Measurements from ENCODE around the gene FAM174B.
"Not testable (repeated sequence)": the region's sequence is repeated elsewhere in the genome, so short reads cannot be mapped to it uniquely, and the experiment has no call there.

The FAM174B gene

DNA sequence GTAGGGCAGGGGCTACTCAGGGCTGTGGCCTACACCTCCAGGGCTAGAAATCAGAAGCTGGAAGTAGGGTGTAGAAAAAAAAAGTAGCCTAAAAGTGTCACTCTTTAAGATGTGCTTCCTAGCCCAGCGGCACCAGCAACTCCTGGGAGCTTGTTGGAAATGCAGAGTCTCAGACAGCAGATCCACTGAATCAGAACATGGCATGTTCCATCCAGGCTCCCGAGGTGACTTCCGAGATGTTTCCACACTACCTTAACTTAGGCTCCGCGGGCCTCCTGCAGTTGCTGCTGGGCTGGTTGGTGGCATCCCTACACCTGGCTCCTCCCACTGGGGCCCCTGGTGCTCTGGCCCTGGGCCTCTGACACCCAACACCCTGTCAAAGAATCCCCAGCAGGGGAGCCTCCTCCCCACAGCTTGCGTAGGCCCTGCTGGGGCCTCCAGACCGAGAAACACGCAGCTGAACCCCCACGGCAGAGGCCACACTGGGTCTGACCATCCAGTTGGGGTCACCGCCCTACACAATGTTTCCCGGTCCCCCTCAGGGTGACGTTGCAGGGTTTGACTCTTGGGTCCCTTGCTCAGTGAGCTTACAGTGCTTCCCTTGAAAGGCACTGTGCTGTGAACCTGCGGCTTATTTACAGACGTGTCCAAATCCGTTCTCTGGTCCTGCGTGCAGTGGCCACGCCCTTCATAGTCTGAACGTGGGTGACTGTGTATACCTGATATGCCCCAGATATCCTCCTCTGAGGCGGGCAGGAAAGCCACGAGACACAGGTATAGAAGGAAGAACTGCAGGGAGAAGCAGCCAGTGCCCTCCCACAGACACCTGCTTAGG lies 46.5 kb downstream of the FAM174B start:
- no peak overlapping the region for H3K27ac ChIP-seq (replicated peaks)

GRCh38 chr15:92606836-92607150 lies 48.8 kb downstream of the FAM174B start:
- not testable (repeated sequence) for DNase-seq (ENCODE audit: low read depth in 1 of 2, low spot score in 1 of 2); H3K4me3 ChIP-seq (replicated peaks; ENCODE audit: insufficient read depth, low read length); H3K27me3 ChIP-seq (ENCODE audit: insufficient read depth, poor library complexity, severe bottlenecking); H3K27ac ChIP-seq (replicated peaks)

More for the DNA sequence above, 46.5 kb downstream of the FAM174B start:
- no peak overlapping the region for H3K4me3 ChIP-seq (replicated peaks; ENCODE audit: insufficient read depth, low read length)
- no peaks in the 10 kb centered on the region for H3K27me3 ChIP-seq (ENCODE audit: insufficient read depth, poor library complexity, severe bottlenecking)
- TF ChIP-seq CTCF (IDR thresholded peaks at IDR 0.05; ENCODE audit: insufficient read depth, low read length) (no peak), GABPA (IDR thresholded peaks at IDR 0.05; ENCODE audit: low read depth) (no peak), SPI1 (IDR thresholded peaks at IDR 0.05; ENCODE audit: borderline replicate concordance, low read depth) (no peak), POLR2AphosphoS5 (IDR thresholded peaks at IDR 0.05; ENCODE audit: low read depth) (no peak)
- TF ChIP-seq, protein P1, sequence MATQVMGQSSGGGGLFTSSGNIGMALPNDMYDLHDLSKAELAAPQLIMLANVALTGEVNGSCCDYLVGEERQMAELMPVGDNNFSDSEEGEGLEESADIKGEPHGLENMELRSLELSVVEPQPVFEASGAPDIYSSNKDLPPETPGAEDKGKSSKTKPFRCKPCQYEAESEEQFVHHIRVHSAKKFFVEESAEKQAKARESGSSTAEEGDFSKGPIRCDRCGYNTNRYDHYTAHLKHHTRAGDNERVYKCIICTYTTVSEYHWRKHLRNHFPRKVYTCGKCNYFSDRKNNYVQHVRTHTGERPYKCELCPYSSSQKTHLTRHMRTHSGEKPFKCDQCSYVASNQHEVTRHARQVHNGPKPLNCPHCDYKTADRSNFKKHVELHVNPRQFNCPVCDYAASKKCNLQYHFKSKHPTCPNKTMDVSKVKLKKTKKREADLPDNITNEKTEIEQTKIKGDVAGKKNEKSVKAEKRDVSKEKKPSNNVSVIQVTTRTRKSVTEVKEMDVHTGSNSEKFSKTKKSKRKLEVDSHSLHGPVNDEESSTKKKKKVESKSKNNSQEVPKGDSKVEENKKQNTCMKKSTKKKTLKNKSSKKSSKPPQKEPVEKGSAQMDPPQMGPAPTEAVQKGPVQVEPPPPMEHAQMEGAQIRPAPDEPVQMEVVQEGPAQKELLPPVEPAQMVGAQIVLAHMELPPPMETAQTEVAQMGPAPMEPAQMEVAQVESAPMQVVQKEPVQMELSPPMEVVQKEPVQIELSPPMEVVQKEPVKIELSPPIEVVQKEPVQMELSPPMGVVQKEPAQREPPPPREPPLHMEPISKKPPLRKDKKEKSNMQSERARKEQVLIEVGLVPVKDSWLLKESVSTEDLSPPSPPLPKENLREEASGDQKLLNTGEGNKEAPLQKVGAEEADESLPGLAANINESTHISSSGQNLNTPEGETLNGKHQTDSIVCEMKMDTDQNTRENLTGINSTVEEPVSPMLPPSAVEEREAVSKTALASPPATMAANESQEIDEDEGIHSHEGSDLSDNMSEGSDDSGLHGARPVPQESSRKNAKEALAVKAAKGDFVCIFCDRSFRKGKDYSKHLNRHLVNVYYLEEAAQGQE (IDR thresholded peaks at IDR 0.05; ENCODE audit: insufficient replicate concordance, low read depth) = no peak
- DNase-seq (ENCODE audit: low read depth in 1 of 2, low spot score in 1 of 2) = no peak

DNA sequence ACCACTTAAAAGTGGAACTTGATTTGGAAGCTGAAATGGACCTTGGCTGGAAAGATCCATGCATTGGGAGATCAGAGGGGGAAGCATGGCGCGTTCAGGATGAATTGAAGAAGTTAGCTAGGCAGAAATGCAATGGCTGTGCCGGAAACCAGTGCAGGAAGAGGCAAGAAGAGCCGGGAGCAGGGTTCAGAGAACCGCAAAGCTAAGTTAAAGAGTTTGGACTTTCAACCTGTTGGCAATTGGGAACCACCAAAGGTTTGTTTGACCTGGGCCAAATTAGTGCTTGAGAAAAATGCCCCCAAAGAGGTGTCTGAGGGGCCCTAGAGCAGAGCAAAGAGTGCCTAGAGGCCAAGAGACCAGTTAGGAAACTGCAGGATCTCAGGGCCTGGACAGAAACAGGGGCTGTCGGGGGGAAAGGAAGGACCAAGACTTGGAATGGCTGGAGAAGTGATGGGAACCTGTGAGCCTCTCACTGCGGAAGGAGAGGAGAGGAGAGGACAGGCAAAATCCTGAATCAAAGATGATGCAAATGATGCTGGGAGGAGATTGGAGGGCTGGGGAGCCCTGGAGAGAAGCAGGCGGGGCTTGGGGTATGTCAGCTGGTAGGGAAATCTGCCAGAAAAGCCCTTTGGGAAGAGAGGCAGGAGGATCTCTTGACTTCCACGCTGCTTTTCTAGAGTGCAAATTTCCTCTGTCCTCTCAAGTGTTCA lies 49.3 kb downstream of the FAM174B start:
- Histone ChIP-seq H3K27me3 (ENCODE audit: insufficient read depth, poor library complexity, severe bottlenecking) (no peaks in the 10 kb centered on the region), H3K4me3 (replicated peaks; ENCODE audit: insufficient read depth, low read length) (no peak overlapping the region), H3K27ac (replicated peaks) (no peak overlapping the region)
- DNase-seq (ENCODE audit: low read depth in 1 of 2, low spot score in 1 of 2) = no peak
- TF ChIP-seq POLR2AphosphoS5 (IDR thresholded peaks at IDR 0.05; ENCODE audit: low read depth) (no peak), CTCF (IDR thresholded peaks at IDR 0.05; ENCODE audit: insufficient read depth, low read length) (no peak), GABPA (IDR thresholded peaks at IDR 0.05; ENCODE audit: low read depth) (no peak), SPI1 (IDR thresholded peaks at IDR 0.05; ENCODE audit: borderline replicate concordance, low read depth) (no peak)
- TF ChIP-seq, protein P1 (IDR thresholded peaks at IDR 0.05; ENCODE audit: insufficient replicate concordance, low read depth) = no peak

DNA sequence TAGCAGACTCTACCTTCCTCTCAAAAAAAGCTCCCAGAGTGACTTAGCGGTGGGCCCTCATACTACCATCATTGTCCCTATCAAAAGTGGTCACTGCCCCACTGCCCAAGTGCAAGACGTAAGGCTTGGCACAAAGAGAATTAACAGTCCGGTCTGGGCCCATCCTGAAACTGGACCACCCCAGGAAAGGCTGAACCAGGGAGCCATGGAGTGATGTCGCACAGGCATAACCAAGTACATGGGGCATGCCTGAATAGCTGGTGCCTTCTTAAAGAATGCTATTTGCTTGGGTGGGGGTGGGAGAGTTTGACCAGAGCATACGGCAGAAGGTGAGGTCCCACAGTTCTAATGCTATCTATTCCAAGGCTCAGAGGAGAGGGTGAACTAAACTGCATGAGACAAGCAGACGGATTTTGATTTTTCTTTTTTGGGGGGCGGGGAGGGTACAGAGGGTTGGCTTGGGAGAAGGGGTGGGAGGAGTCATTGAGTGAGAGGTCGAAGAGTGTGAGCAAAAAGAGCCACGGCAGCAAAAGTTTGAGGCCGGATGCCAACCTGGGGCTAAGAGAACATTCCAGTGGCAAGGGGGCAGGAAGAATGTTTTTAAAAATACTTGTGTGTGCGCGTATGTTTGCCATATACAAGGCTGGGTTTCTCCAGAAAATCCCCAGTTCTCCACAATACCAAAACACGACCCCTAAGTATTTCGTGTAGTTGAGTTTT lies 50.2 kb downstream of the FAM174B start:
- DNase-seq (ENCODE audit: low read depth in 1 of 2, low spot score in 1 of 2) = no peak
- H3K27me3 ChIP-seq (ENCODE audit: insufficient read depth, poor library complexity, severe bottlenecking) = no peaks in the 10 kb centered on the region
- H3K27ac ChIP-seq (replicated peaks) = no peak overlapping the region
- H3K4me3 ChIP-seq (replicated peaks; ENCODE audit: insufficient read depth, low read length) = no peak overlapping the region
- no peak for TF ChIP-seq POLR2AphosphoS5 (IDR thresholded peaks at IDR 0.05; ENCODE audit: low read depth)
- TF ChIP-seq SPI1 (IDR thresholded peaks at IDR 0.05; ENCODE audit: borderline replicate concordance, low read depth) = no peak
- TF ChIP-seq GABPA (IDR thresholded peaks at IDR 0.05; ENCODE audit: low read depth) = no peak

All from HL-60 (cell line).